IPS-11a (cell line): ENCODE data around the gene PPP1R11.

Source experiments
- H3K4me3 ChIP-seq: one replicate; pipeline ENCODE4 v1.5.1; 2013; ENCODE audit warnings: low read depth, low read length, control low read depth

PPP1R11 gene

GRCh38 chr6:30061092-30061857 lies 5.7 kb upstream of the PPP1R11 start, which contains the start of gene POLR1H:
POLR1H (plus strand) TSS chr6:30061265; CDS start chr6:30061525, 260 bp downstream.
- H3K4me3 ChIP-seq = peak within 1 kb of the TSS; percentile 98

GRCh38 chr6:30061858-30062458 lies 5.0 kb upstream of the PPP1R11 start:
- H3K4me3 ChIP-seq = peak overlapping the region; percentile 98

DNA sequence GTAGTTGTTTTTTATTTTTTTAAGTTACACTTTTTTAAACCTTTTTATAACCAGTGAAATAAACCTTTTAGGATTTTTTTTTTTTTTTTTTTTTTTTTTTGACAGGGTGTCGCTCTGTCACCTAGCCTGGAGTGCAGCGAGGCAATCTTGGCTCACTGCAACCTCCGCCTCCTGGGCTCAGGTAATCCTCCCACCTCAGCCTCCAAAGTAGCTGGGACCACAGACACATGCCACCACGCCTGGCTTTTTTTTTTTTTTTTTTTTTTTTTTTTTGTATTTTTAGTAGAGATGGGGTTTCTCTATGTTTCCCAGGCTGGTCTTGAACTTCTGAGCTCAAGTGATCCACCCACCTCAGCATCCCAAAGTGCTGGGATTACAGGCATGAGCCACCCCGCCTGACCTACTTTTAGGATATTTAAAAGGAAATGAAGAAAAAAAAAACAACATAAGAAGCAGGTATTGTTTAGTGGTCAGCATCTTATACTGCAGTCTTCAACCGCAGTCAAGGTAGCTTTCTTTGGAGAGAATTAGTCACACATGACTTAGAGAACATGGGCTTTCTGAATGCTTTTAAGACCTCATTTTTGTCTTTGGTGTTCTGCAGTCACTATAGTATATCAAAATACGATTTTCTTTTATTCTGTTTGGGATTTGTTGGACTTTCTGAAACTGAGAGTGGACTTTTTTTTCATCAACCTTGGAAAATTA lies 4.4 kb upstream of the PPP1R11 start:
- H3K4me3 ChIP-seq = no peak overlapping the region

- no peak overlapping the region for H3K4me3 ChIP-seq
These were observed 3.7 kb upstream of the PPP1R11 start for GRCh38 chr6:30063315-30063714.

DNA sequence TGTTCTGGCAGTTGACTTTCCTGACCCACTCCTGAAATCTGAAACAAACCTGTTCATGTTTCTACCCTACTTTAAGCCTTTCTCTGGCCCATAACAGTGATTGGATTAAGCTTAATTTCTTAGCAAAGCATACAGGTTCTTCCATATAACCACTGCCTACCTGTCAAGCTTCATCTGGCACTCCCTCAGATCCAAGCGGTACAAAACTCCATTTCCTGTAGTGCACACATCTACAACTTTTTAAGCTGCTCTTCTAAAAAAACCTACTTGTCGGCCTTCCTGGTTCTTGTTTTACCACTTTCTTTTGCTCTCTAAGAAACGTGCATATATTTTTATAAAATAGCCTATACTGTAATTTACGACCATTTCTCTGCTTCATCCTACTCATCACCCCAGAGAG lies 916 bp upstream of the PPP1R11 start:
- peak overlapping the region; percentile 52 for H3K4me3 ChIP-seq

GRCh38 chr6:30067460-30068139 lies 602 bp downstream of the PPP1R11 start:
- peak overlapping the region; percentile 87 for H3K4me3 ChIP-seq

DNA sequence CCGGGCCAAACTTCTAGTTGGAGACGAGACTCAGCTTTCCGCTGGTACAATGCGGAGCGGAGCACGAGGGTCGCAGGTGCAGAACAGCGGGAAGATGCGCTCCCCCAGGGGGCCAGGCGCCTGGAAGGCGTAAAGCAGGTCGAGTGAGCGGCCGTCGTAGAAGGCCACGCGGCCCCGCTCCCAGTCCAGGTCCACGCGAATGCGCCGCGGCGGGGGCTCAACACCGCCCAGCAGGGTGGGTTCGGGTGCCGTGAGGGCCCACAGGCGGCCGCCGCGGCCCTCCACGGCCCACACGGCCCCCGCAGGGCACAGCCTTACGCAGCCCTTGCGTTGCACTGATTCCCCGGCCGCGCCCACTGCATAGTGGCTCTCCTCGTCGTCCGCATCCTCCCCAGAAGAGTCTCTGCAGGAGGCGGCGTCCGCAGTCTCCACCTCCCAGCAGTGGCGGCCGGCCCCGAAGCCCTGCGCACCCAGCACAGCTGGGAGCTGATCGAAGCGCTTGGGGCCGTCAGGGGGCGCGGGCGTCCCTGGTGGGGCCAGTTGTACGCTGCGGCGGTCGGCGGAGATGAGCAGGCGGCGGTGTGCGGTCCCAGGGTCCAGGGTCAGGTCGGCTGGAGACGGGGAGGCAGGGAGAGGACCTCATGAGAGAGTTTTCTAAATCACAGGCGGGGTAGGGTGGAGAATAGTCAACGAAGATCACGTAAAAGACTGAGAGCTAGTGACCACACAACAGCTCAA lies 4.3 kb downstream of the PPP1R11 start:
- peak overlapping the region; percentile 10 for H3K4me3 ChIP-seq

GRCh38 chr6:30071858-30072257 lies 4.9 kb downstream of the PPP1R11 start:
- no peak overlapping the region for H3K4me3 ChIP-seq

DNA sequence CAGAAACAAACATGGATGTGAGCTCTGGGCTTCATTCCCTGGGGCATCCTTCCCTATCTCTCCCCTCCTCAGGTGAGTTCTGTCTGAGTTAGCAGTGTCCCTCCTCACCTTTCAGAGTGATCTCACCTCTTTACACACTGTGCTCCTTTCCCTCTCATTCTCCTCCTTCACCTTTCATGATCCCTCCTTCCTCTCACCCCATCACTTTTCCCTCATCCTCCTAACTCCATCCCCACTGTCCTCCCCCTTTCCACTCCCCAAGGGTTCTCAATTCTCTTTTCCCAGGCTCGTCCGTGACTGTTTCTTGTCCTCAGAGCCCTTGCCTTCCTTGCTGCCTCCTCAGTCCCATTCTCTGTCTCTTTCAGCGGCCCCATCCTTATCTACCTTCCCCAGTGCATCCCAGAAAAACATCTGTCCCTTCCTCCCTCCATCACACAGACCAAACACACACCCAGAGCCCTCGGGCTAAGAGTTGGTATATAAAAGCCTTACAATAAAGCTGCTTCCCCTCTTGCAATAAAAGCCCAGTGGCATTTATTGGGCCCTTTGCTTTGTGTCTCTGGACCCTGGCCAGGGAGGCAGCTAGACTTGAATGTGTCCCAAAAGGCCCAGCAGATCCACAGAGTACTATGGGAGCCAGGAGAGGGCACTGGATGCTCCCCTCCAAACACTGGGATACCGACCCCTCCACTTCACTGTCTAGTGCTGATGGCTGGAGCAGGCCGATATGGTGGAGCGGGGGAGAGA lies 6.7 kb downstream of the PPP1R11 start:
- peak overlapping the region; percentile 52 for H3K4me3 ChIP-seq

- H3K4me3 ChIP-seq = peak overlapping the region; percentile 52
These were observed 7.5 kb downstream of the PPP1R11 start for GRCh38 chr6:30074331-30075093.

- H3K4me3 ChIP-seq = peak within 1 kb of the TSS; percentile 52
These were observed 8.2 kb downstream of the PPP1R11 start, which contains the start of gene RNF39 for GRCh38 chr6:30075094-30075789. RNF39 (minus strand) TSS chr6:30075769; CDS start chr6:30075585, 184 bp downstream.

GRCh38 chr6:30075790-30076732 lies 9.1 kb downstream of the PPP1R11 start:
- H3K4me3 ChIP-seq = peak overlapping the region; percentile 52

GRCh38 chr6:30077218-30077617 lies 10.2 kb downstream of the PPP1R11 start:
- no peak overlapping the region for H3K4me3 ChIP-seq

DNA sequence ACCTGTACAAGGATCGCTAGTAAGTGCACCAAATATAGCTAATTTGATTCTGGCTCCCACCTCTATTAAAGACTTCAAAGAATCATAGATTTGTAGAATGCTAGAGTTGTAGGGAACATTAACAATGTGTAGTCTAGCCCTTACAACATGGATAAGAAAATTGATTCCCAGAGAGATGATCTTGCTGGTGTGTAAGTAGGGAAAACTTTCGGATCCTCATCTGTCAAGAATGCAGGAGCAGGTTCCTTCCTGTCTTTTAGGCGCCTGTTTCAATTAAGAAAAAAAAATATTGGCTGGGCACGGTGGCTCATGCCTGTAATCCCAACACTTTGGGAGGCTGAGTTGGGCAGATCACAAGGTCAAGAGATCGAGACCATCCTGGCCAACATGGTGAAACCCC lies 20.9 kb downstream of the PPP1R11 start:
- no peak overlapping the region for H3K4me3 ChIP-seq

DNA sequence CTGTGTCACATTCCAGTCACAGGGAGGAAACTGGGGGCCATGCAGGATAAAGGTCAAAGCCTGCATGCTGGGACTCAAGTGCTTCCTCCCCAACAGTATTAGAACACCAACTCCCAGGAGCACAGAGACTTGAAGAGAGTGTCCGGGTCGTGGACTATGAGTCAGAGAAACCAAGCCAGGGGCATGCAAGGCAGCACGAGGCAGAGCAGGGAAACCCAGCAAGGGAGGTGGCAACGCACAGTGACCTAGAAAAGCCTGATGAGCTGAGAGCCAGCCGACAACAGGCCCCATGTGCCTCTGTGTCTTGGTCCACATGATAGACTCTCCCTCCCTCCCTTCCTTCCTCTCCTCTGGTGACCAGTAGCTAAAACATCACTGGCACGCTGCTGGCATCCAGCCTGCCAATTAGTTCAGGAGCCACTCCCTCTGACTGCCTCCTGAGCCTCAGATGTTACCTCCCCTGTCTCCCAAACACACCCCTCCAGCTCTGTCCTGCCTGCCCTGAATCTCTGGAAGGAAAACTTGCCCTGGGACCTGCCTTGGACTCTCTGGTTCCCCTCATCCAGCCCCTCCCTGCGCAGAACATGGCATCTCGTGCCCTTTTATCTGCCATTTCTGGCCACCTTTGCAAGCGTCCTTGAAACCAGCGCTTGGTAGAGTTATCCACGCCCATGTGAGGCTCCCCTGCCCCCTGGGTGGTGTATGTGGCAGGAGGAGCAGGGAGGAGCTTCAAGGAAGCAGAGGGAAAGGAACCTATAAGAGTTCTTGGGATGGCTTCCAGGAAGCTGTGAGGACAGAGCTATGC lies 24.8 kb downstream of the PPP1R11 start:
- H3K4me3 ChIP-seq = no peak overlapping the region

- H3K4me3 ChIP-seq = no peak overlapping the region
These were observed 26.0 kb downstream of the PPP1R11 start for GRCh38 chr6:30092852-30093543.
